Mesendoderm (in vitro differentiated cells): ENCODE data around the gene SLC5A11.

Experiments used
- DNase-seq: peaks from one replicate; pipeline ENCODE4 v3.0.0; 2013
- H2AK5ac ChIP-seq: 2 replicates; pipeline ENCODE4 v1.6.1; 2013; ENCODE audit warnings: low read length, inconsistent platforms
- H2BK120ac ChIP-seq: 2 replicates; pipeline ENCODE4 v1.6.1; 2013; ENCODE audit warnings: low read depth, mild to moderate bottlenecking, low read length, moderate library complexity, mixed read lengths
- H2BK15ac ChIP-seq: replicated peaks from 2 replicates; pipeline ENCODE4 v1.6.1; 2013; ENCODE audit warnings: low read depth, mild to moderate bottlenecking, moderate library complexity
- H2BK5ac ChIP-seq: 2 replicates; pipeline ENCODE4 v1.6.1; 2013; ENCODE audit warnings: low read length, inconsistent platforms
- H3K18ac ChIP-seq: 2 replicates; pipeline ENCODE4 v1.6.1; 2013; ENCODE audit warnings: mild to moderate bottlenecking, low read length, mixed read lengths
- H3K23ac ChIP-seq: one replicate; pipeline ENCODE4 v1.6.1; 2013; ENCODE audit warnings: low read length
- H3K27ac ChIP-seq: 2 replicates; pipeline ENCODE4 v1.5.1; 2013; ENCODE audit warnings: low read depth, mild to moderate bottlenecking, inconsistent platforms, low read length, moderate library complexity
- H3K27me3 ChIP-seq: 2 replicates; pipeline ENCODE4 v1.6.1; 2013; ENCODE audit warnings: low read length, control low read depth, mild to moderate bottlenecking, inconsistent platforms; ENCODE audit not compliant: insufficient read depth, poor library complexity
- H3K36me3 ChIP-seq: 2 replicates; pipeline ENCODE4 v1.6.1; 2013; ENCODE audit warnings: low read length, inconsistent platforms; ENCODE audit not compliant: control insufficient read depth, insufficient read depth
- H3K4ac ChIP-seq: one replicate; pipeline ENCODE4 v1.6.1; 2013; ENCODE audit warnings: low read depth, mild to moderate bottlenecking, low read length, moderate library complexity
- H3K4me1 ChIP-seq: 2 replicates; pipeline ENCODE4 v1.6.1; 2013; ENCODE audit warnings: low read depth, low read length, inconsistent platforms; ENCODE audit not compliant: control insufficient read depth
- H3K4me2 ChIP-seq: 2 replicates; pipeline ENCODE4 v1.6.1; 2013; ENCODE audit warnings: low read length
- H3K4me3 ChIP-seq: 2 replicates; pipeline ENCODE4 v1.5.1; 2013; ENCODE audit warnings: mild to moderate bottlenecking, low read length
- H3K56ac ChIP-seq: one replicate; pipeline ENCODE4 v1.6.1; 2013; ENCODE audit warnings: low read length
- H3K79me1 ChIP-seq: 2 replicates; pipeline ENCODE4 v1.6.1; 2013; ENCODE audit warnings: low read length, inconsistent platforms
- H3K79me2 ChIP-seq: 2 replicates; pipeline ENCODE4 v1.6.1; 2013; ENCODE audit warnings: mild to moderate bottlenecking, low read length; ENCODE audit not compliant: control insufficient read depth, insufficient read depth
- H3K9ac ChIP-seq: 2 replicates; pipeline ENCODE4 v1.6.1; 2013; ENCODE audit warnings: low read length, inconsistent platforms
- H4K5ac ChIP-seq: one replicate; pipeline ENCODE4 v1.6.1; 2013; ENCODE audit warnings: low read length
- H4K8ac ChIP-seq: one replicate; pipeline ENCODE4 v1.6.1; 2013; ENCODE audit warnings: low read depth, mild to moderate bottlenecking, control low read depth, low read length, moderate library complexity
- WGBS: extraction: QIAGEN DNeasy Blood & Tissue Kit; methylation state at CpG from one replicate; pipeline ENCODE4 v1.1.7; 2013; ENCODE audit warnings: low lambda C conversion rate, missing lambda C conversion rate; ENCODE audit not compliant: insufficient coverage; ENCODE audit errors: extremely low coverage; 5-methylcytosine and 5-hydroxymethylcytosine counted together

The SLC5A11 gene

DNA sequence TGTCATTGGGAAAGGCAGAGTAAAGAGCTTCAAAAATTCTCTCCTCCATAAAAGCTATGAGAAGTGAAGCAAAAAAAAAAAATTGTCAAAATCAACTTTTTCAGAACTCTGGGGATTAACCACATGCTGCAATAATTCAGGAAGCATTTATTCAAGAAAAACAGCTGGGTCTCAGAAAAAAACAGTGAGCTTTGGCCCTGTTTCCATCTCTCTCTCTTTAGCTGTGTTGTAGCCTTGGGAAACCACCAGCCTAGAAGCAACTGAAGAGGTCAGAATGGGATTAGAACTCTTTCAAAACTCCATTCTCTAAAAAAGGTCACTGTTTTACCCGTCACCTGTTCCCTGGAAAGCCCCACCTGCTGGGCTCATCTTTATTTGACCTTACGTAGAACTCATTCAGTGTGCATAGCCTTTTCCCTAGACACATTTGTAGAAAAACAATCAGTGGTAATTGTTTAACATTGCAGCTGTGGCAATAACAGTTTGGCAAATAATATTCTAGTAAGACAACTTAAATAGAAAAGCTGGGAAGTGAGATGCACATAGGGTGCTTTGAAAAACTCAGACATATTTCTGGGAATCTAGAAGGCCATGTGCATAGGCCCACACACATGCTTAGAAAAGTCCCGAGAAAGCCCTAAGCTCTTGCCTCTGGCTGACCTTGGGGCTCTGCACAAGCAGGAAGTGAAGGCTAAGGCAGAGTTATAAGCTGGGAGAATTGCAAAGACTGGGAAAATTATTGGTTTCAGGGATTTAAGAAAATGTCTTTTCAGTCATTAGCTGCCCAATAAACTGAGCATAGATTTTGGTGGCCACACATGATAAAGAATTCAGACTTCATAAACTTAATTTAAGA is 18.0 kb downstream of the SLC5A11 start:
- Histone ChIP-seq H2BK15ac (no peak overlapping the region), H3K4me2 (no peak overlapping the region), H3K27ac (no peak overlapping the region), H3K36me3 (no peaks in the 10 kb centered on the region), H3K79me2 (no peaks in the 10 kb centered on the region), H4K5ac (no peak overlapping the region), H3K4ac (no peak overlapping the region), H2BK5ac (no peak overlapping the region), H3K23ac (no peak overlapping the region), H3K4me3 (no peak overlapping the region), H2AK5ac (no peak overlapping the region), H3K9ac (no peak overlapping the region), H3K56ac (no peak overlapping the region), H3K79me1 (no peaks in the 10 kb centered on the region), H3K18ac (no peak overlapping the region), H2BK120ac (no peak overlapping the region), H3K4me1 (no peaks in the 10 kb centered on the region), H4K8ac (no peak overlapping the region), H3K27me3 (no peaks in the 10 kb centered on the region)
- no CpG with 5 or more reads among the region's 3 CpGs for WGBS
- no peak for DNase-seq

DNA sequence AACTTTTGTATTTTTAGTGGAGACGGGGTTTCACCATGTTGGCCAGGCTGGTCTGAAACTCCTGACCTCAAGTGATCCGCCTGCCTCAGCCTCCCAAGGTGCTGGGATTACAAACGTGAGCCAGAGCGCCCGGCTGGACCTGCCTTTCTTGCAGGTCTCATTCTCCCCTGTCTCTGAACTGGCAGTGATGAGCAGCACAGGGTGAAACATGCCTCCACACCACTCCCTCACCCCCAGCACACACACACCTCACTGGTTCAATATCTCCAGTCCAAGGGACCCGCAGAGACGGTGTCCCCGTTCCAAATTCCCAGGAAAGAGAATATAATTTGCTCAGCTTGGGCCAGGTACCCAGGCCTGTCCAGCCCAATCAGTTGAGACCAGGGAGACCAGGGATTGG is 23.3 kb downstream of the SLC5A11 start:
- Histone ChIP-seq H3K4me3 (no peak overlapping the region), H2BK5ac (no peak overlapping the region), H3K27me3 (no peaks in the 10 kb centered on the region), H3K4ac (no peak overlapping the region), H2BK15ac (no peak overlapping the region), H4K8ac (no peak overlapping the region), H2BK120ac (no peak overlapping the region), H2AK5ac (no peak overlapping the region), H3K4me2 (no peak overlapping the region), H3K9ac (no peak overlapping the region), H3K79me1 (no peaks in the 10 kb centered on the region), H3K27ac (no peak overlapping the region), H3K18ac (no peak overlapping the region), H3K56ac (no peak overlapping the region), H3K23ac (no peak overlapping the region), H4K5ac (no peak overlapping the region), H3K4me1 (no peaks in the 10 kb centered on the region), H3K79me2 (no peaks in the 10 kb centered on the region), H3K36me3 (no peaks in the 10 kb centered on the region)
- DNase-seq: no peak
- WGBS: no CpG with 5 or more reads among the region's 8 CpGs

DNA sequence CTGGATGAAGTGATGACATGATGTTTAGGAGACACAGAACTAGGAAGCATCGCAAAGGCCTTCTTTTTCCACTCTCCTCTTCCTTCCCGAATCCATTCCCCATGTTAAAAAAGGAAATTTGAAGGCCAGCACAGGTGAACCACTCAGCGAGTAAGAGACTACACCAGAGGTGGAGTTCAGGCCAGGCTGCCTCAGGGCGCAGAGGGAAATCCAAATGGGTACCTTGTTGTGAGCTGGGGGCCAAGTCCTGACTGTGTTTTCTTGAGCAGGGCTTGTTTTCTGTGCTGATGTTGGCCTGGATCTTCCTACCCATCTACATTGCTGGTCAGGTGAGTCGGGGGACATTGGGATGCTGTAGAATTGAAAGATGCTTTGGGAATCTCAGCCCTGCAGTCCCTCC is 26.1 kb downstream of the SLC5A11 start:
- H3K4me2 ChIP-seq: no peak overlapping the region
- H2BK5ac ChIP-seq: no peak overlapping the region
- H3K36me3 ChIP-seq: no peaks in the 10 kb centered on the region
- no peak overlapping the region for H3K4ac ChIP-seq
- no peak overlapping the region for H3K56ac ChIP-seq
- no CpG with 5 or more reads among the region's 5 CpGs for WGBS
- no peak overlapping the region for H4K8ac ChIP-seq
- no peak overlapping the region for H4K5ac ChIP-seq
- H3K4me3 ChIP-seq: no peak overlapping the region
- H3K18ac ChIP-seq: no peak overlapping the region
- DNase-seq: no peak
- H3K27ac ChIP-seq: no peak overlapping the region
- H2BK120ac ChIP-seq: no peak overlapping the region
- H3K27me3 ChIP-seq: no peaks in the 10 kb centered on the region
- no peak overlapping the region for H3K23ac ChIP-seq
- H3K9ac ChIP-seq: no peak overlapping the region
- H2BK15ac ChIP-seq: no peak overlapping the region
- H3K79me2 ChIP-seq: no peaks in the 10 kb centered on the region
- H3K4me1 ChIP-seq: no peaks in the 10 kb centered on the region
- no peaks in the 10 kb centered on the region for H3K79me1 ChIP-seq
- no peak overlapping the region for H2AK5ac ChIP-seq

DNA sequence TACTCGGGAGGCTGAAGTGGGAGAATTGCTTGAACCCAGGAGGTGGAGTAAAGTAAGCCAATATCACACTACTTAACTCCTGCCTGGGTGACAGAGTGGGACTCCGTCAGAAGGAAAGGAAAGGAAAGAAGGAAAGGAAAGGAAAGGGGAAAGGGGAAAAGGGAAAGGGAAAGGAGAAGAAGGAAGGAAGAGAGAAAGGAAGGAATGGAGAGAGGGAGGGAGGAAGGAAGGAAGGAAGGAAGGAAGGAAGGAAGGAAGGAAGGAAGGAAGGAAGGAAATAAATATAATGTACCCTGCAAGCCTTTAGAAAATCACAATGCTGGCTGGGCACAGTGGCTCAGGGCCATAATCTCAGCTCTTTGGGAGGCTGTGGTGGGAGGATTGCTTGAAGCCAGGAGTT is 27.3 kb downstream of the SLC5A11 start:
- no peak overlapping the region for H4K8ac ChIP-seq
- no peak overlapping the region for H3K4me3 ChIP-seq
- no peak overlapping the region for H4K5ac ChIP-seq
- no peak overlapping the region for H2AK5ac ChIP-seq
- H2BK15ac ChIP-seq: no peak overlapping the region
- no peaks in the 10 kb centered on the region for H3K79me2 ChIP-seq
- no peak overlapping the region for H3K18ac ChIP-seq
- H3K27me3 ChIP-seq: no peaks in the 10 kb centered on the region
- no peak overlapping the region for H2BK5ac ChIP-seq
- no peak overlapping the region for H3K56ac ChIP-seq
- H3K79me1 ChIP-seq: no peaks in the 10 kb centered on the region
- no peak for DNase-seq
- H3K23ac ChIP-seq: no peak overlapping the region
- H3K4me1 ChIP-seq: no peaks in the 10 kb centered on the region
- no peak overlapping the region for H3K27ac ChIP-seq
- no peaks in the 10 kb centered on the region for H3K36me3 ChIP-seq
- H3K4ac ChIP-seq: no peak overlapping the region
- no peak overlapping the region for H3K9ac ChIP-seq
- no peak overlapping the region for H3K4me2 ChIP-seq
- no CpG with 5 or more reads among the region's 2 CpGs for WGBS
- H2BK120ac ChIP-seq: no peak overlapping the region

DNA sequence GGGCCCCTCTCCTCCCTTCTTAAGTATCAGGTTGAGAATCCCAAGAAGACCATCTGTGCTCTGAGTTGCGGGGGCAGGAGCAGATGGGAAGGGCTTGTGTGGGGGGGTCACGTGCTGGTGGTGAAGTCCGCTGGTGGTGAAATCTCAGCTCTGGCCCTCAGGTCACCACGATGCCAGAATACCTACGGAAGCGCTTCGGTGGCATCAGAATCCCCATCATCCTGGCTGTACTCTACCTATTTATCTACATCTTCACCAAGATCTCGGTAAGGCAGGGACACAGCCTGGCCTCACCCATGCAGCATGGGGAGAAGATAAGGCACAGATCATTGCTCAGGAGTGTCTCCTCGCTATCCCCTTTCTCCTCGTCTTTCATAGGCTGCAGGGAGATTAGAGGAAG is 29.7 kb downstream of the SLC5A11 start:
- Histone ChIP-seq H3K4ac (no peak overlapping the region), H3K27me3 (no peaks in the 10 kb centered on the region), H3K4me3 (no peak overlapping the region), H3K27ac (no peak overlapping the region), H2BK120ac (no peak overlapping the region), H3K79me1 (no peaks in the 10 kb centered on the region), H3K36me3 (no peaks in the 10 kb centered on the region), H4K8ac (no peak overlapping the region), H3K23ac (no peak overlapping the region), H3K9ac (no peak overlapping the region), H3K56ac (no peak overlapping the region), H4K5ac (no peak overlapping the region), H2AK5ac (no peak overlapping the region), H3K18ac (no peak overlapping the region), H3K4me2 (no peak overlapping the region), H2BK15ac (no peak overlapping the region), H3K4me1 (no peaks in the 10 kb centered on the region), H2BK5ac (no peak overlapping the region), H3K79me2 (no peaks in the 10 kb centered on the region)
- no peak for DNase-seq
- no CpG with 5 or more reads among the region's 10 CpGs for WGBS

DNA sequence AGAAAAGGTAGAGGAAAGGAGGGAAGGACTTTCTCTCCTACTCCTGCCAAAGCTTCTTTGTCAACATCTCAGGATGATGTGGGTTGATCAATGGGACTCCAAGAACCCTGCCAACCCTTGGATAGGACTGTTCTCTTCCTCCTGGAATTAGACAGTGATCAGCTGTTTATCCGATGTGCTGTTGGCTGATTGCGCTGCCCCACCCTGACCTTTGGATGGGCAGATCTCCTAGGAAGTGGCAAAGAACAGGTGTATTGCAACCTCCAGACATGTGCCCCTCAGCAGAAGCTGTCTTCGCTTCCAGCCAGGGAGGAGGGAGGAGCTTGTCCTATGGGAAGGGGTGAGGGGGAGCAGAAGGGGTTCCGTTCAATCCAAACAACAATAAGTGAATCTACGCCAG is 30.5 kb downstream of the SLC5A11 start:
- no CpG with 5 or more reads among the region's 5 CpGs for WGBS
- Histone ChIP-seq H2BK120ac (no peak overlapping the region), H2BK5ac (no peak overlapping the region), H3K9ac (no peak overlapping the region), H2AK5ac (no peak overlapping the region), H3K56ac (no peak overlapping the region), H3K27ac (no peak overlapping the region), H3K79me2 (no peaks in the 10 kb centered on the region), H3K4me3 (no peak overlapping the region), H4K5ac (no peak overlapping the region), H4K8ac (no peak overlapping the region), H2BK15ac (no peak overlapping the region), H3K79me1 (no peaks in the 10 kb centered on the region), H3K23ac (no peak overlapping the region), H3K4ac (no peak overlapping the region), H3K18ac (no peak overlapping the region), H3K4me1 (no peaks in the 10 kb centered on the region), H3K36me3 (no peaks in the 10 kb centered on the region), H3K4me2 (no peak overlapping the region), H3K27me3 (no peaks in the 10 kb centered on the region)
- no peak for DNase-seq
